SIG-M5 treated with dmso at 0.1 percent for 504 hours (cell line): Measurements from ENCODE around the gene RPL38.

Experiments
- DNase-seq: peaks from one replicate; lab custom pipeline; 2025; ENCODE audit not compliant: unreplicated experiment; lab: John Stamatoyannopoulos, UW

Gene RPL38

GRCh38 chr17:74224959-74225725, 21.7 kb downstream of the RPL38 start:
- DNase-seq = no peak

DNA sequence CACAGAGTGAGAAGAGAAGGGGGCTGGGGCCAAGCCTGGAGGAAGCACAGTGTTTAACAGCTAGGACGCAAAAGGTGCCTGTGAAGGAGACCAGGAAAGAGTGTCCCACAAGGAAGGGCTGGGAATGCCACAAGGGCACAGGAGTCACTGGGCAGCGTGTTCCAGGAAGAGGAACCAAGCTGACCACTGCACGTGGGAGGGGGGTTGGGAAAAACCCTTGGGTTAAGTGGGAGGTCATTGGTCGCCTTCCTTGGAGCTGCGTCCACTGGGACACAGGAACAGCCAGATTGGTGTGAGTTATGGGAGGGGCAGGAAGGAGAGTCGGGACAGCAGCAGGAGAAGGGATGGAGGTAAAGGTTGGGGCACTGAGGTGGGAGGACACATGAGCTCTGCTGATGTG, 22.8 kb downstream of the RPL38 start:
- no peak for DNase-seq

GRCh38 chr17:74227271-74228080, 24.0 kb downstream of the RPL38 start:
- DNase-seq = no peak

- DNase-seq = no peak
These were observed 25.0 kb downstream of the RPL38 start for GRCh38 chr17:74228306-74228978.

DNA sequence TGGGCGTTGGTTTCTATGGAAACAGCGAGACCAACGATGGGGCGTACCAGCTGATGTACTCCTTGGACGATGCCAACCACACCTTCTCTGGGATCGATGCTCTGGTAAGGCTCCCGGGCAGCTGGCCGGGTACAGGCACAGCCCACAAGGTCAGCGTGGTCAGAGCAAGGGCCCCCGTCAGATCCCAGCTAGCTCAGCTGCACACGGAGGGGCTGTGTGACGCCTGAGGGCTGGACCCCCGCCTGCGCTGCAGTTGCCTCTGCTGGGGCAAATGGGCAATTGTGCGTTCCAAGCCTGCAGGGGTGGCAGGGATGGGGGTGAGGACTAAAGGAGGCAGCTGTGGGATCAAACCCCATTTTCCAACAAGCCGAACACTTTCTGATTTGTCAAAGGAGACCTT, 27.4 kb downstream of the RPL38 start:
- DNase-seq = no peak

- DNase-seq = no peak
These were observed 28.7 kb downstream of the RPL38 start for GRCh38 chr17:74231928-74232907.

- no peak for DNase-seq
These were observed 30.5 kb downstream of the RPL38 start for GRCh38 chr17:74233937-74234336.

- DNase-seq = peak; percentile 23
These were observed 31.0 kb downstream of the RPL38 start for GRCh38 chr17:74234486-74234885.

- DNase-seq = peak; percentile 33
These were observed 31.6 kb downstream of the RPL38 start for GRCh38 chr17:74235040-74235581.

DNA sequence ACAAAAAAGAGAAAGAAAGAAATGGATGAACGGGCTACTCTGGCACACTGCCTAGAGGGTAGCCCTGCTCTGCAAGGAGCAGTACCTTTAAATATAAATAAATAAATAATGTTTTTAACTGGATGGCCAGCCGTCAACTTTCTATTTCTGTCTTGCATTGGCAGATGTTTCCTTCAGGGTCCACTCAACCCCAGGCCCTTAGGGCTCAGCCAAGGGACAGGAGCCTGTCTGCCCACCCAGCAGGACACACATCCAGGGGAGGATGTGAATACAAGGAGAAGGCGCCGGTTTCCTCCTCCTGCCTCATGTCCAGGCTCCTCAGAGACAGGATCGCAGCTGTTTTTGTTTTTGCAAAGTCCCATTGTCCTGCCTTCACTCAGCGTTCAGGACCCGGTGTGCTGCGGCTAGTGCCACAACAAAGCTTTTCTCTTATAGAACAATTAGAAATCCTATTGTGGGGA, 32.5 kb downstream of the RPL38 start:
- no peak for DNase-seq

GRCh38 chr17:74237321-74237720, 33.8 kb downstream of the RPL38 start:
- no peak for DNase-seq

- DNase-seq = peak; percentile 88
These were observed 35.7 kb downstream of the RPL38 start for GRCh38 chr17:74239172-74239571.

DNA sequence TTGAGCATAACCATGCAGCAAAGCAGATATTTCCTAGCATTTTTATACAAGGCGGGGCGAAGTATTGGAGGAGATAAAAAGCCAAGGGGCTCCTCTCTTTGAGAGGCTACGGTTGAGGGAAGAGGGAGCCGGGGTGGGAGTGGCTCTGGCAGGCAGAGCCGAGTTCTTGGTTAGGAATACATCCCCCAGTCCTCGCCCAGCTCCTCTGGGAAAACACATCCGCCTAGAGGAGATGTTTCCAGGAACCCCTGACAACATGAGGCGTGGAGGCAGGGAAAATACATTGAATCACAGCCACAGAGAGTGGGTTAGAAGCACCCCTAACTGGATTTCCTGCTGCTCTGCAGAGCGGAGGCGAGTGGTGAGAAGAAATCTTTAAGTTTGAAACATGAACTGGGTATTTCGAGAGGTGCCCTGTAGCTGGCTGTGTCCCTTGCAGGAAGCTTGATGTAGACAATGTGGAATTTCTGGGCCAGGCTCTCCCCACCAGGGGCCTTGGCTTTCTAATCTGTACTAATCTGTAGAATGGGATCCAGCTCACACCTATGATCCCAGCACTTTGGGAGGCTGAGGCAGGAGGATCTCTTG, 37.2 kb downstream of the RPL38 start:
- no peak for DNase-seq

- no peak for DNase-seq
These were observed 38.0 kb downstream of the RPL38 start for GRCh38 chr17:74241431-74241830.

DNA sequence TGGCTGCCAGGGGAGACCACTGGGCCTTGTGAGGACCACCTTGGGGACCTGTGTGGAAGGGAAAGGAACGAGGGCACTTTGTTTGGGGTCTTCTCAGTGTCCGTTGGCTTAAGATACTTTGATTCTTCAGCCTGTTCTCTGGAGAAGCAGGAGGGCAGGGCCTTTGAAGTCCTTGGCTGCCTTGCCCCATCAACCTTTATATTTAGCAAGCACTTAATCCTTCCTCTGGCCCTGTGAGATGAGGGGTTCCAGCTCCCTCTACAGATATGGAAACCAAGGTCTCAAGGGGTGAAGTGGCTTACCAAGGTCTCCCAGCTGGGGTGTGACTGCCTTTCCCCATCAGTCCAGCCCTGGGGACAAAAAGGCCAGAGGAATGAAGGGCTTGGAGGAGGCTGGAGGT, 38.4 kb downstream of the RPL38 start:
- no peak for DNase-seq

- no peak for DNase-seq
These were observed 39.7 kb downstream of the RPL38 start for GRCh38 chr17:74243013-74243755.

GRCh38 chr17:74244128-74244527, 40.6 kb downstream of the RPL38 start:
- DNase-seq = no peak

DNA sequence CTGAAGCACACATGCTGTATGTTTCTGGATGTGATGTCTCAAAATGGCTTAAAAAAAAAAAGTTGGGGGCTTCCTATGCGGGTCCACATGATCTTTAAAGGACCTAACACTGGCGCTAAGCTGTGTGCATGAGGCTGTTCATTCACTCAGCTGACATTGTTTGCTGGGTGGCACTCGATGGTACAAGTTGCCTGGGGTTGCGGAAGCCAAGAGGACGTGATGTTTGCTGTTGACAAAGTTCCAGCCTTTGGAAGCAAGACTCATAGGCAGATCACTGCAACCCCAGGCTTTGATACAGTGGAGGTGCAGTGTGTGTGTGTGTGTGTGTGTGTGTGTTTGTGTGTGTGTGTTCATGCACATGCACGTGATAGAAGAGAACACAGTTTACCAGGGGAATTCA, 41.1 kb downstream of the RPL38 start:
- no peak for DNase-seq

GRCh38 chr17:74245145-74245831, 41.8 kb downstream of the RPL38 start:
- DNase-seq = no peak
